Transverse colon (tissue), 4 donors: ENCODE results near the gene ARFGAP3. TPM values are rescaled to one million over a fixed set of nuclear protein-coding genes. Genes with fewer than 3 reads are reported as not detected.

Experiments used
- DNase-seq: peaks from one replicate; pipeline ENCODE4 v3.0.0-alpha.2; 2019
- H3K27ac ChIP-seq, 4 donors: fragments of 200-600 bp; sonication (generic); 2 replicates each; pipeline ENCODE4 v1.5.1; 2016 to 2018; ENCODE audit warnings: inconsistent platforms in 4 of 4
- H3K27me3 ChIP-seq: fragments of 200-600 bp; sonication (generic); 2 replicates; pipeline ENCODE4 v1.5.1; 2017; ENCODE audit warnings: inconsistent platforms
- H3K36me3 ChIP-seq, 4 donors: fragments of 200-600 bp; sonication (generic); 2 replicates each; pipeline ENCODE4 v1.5.1; 2017 to 2019; ENCODE audit warnings: inconsistent platforms in 4 of 4
- H3K4me1 ChIP-seq, 4 donors: fragments of 200-600 bp; sonication (generic); 2 replicates each; pipeline ENCODE4 v1.5.1; 2017 to 2020; ENCODE audit warnings: inconsistent platforms in 4 of 4
- H3K4me3 ChIP-seq, 4 donors: fragments of 200-600 bp; sonication (generic); 1 replicate in 1 of 4; 2 replicates in 3 of 4; pipeline versions ENCODE4 v1.5.1 to v1.6.1; 2017 to 2019; ENCODE audit warnings: inconsistent platforms in 4 of 4
- H3K9me3 ChIP-seq, 2 donors: fragments of 200-600 bp; sonication (generic); 2 replicates each; pipeline ENCODE4 v1.5.1; 2017 to 2019; ENCODE audit warnings: inconsistent platforms in 2 of 2
- EP300 ChIP-seq: sonication (generic); formaldehyde crosslinking; IDR thresholded peaks from one replicate; pipeline ENCODE4 v1.6.1; 2017; ENCODE audit warnings: antibody characterized with exemption, low read depth
- POLR2A ChIP-seq: fragments of 450-650 bp; IDR thresholded peaks from one replicate; pipeline ENCODE4 v1.6.1; 2016; ENCODE audit warnings: antibody characterized with exemption, mild to moderate bottlenecking, moderate library complexity
- POLR2AphosphoS5 ChIP-seq, 3 donors: sonication (generic); formaldehyde crosslinking; IDR thresholded peaks; one replicate each; pipeline ENCODE4 v1.6.1; 2016; ENCODE audit warnings: antibody characterized with exemption in 3 of 3
- WGBS, 2 donors: methylation state at CpG; one replicate each; pipeline ENCODE4 v1.1.5; 2018; ENCODE audit warnings: low coverage in 1 of 2; 5-methylcytosine and 5-hydroxymethylcytosine counted together
- in situ Hi-C, 4 donors: fragments of 200-750 bp; cut with MboI; loops; one replicate each; pipeline versions ENCODE4 v1.15.0 to v1.15.1; 2017; ENCODE audit warnings: low sequenced_read_pairs in 3 of 4, low pct_ligation_motif_present in 1 of 4, low pct_unique_long_range_greater_than_20kb in 1 of 4
- intact Hi-C: fragments of 100-400 bp; cut with DNase I; formaldehyde crosslinking; loops from one replicate; pipeline ENCODE4 v1.15.1; 2023; ENCODE audit warnings: low total_unique reads
- total RNA-seq, 4 donors: library from RNA; depleted of rRNA; stranded (reverse); fragments of >200 nt; gene quantifications; one replicate each; pipeline ENCODE4 v1.1.0, GENCODE V29; 2016
- TF ChIP-seq, protein P1 (sequence below), 5 experiments: fragments of 200-600 bp in 3 of 5; fragments of 450-650 bp in 2 of 5; sonication (generic) in 3 of 5; IDR thresholded peaks; 1 replicate in 2 of 5; 2 replicates in 3 of 5; pipeline ENCODE4 v1.5.1; 2016 to 2017; ENCODE audit warnings: antibody characterized with exemption in 5 of 5, inconsistent platforms in 3 of 5, mild to moderate bottlenecking in 2 of 5, moderate library complexity in 1 of 5

Gene ARFGAP3
- total RNA-seq, 4 donors from 2014 or later = 24.3 to 43.5 (median 33.3) TPM

DNA sequence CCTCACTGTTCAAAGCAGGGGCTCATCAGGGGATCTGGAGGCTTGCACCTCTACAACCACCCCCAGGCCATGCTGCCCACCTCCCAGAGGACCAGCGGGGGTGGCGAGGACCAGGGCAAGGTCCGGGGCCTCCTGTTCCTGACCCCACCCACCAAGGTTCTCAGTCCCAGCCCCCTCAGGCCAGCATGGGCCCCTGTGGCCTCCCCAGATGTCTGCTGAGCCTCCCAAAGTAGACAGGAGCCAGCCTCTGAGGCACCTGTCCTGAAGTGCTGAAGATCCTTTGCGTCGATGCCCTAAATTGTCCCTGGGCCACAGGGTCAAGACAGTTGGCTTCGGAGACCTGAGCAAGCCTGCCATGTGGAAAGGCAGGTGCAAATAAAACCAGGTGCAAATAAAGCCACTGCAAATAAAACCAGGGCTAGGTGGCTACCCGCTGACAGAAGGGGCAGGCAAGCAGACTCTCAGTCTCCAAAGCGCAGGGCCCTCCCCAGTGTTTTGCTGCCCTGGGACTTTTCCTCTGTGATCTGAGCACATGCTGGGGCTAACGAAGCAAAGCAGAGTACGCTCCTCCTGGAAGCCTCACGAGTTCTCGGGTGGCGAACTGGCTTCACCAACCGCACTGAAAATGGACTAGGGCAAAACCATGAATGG, 22.4 kb upstream of the ARFGAP3 start:
- WGBS, 2 donors = 87% methylated on average over 13 of the region's 14 CpGs; no CpG with 5 or more reads in 1 of the 2 donors
- DNase-seq = no peak
- peaks cover 0 to 87% (median 28%) of the 10 kb centered on the region in 4 donors for H3K36me3 ChIP-seq
- intact Hi-C loops = no loop called here
- TF ChIP-seq EP300 (no peak), POLR2A (no peak), POLR2AphosphoS5 (IDR thresholded peaks at IDR 0.05) (no peak)
- TF ChIP-seq, protein P1, sequence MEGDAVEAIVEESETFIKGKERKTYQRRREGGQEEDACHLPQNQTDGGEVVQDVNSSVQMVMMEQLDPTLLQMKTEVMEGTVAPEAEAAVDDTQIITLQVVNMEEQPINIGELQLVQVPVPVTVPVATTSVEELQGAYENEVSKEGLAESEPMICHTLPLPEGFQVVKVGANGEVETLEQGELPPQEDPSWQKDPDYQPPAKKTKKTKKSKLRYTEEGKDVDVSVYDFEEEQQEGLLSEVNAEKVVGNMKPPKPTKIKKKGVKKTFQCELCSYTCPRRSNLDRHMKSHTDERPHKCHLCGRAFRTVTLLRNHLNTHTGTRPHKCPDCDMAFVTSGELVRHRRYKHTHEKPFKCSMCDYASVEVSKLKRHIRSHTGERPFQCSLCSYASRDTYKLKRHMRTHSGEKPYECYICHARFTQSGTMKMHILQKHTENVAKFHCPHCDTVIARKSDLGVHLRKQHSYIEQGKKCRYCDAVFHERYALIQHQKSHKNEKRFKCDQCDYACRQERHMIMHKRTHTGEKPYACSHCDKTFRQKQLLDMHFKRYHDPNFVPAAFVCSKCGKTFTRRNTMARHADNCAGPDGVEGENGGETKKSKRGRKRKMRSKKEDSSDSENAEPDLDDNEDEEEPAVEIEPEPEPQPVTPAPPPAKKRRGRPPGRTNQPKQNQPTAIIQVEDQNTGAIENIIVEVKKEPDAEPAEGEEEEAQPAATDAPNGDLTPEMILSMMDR (IDR thresholded peaks at IDR 0.05) = no peak
- no peaks in the 10 kb centered on the region for H3K9me3 ChIP-seq
- in situ Hi-C loops = loop anchor here in 1 of 4 donors (10.0 kb wide), 1 partner anchor 155 kb away; no protein-coding TSS in a partner anchor
- peaks cover 0 to 23% (median 0%) of the 10 kb centered on the region in 4 donors for H3K4me1 ChIP-seq
- no peak overlapping the region for H3K27ac ChIP-seq
- H3K27me3 ChIP-seq = no peaks in the 10 kb centered on the region
- no peak overlapping the region for H3K4me3 ChIP-seq

DNA sequence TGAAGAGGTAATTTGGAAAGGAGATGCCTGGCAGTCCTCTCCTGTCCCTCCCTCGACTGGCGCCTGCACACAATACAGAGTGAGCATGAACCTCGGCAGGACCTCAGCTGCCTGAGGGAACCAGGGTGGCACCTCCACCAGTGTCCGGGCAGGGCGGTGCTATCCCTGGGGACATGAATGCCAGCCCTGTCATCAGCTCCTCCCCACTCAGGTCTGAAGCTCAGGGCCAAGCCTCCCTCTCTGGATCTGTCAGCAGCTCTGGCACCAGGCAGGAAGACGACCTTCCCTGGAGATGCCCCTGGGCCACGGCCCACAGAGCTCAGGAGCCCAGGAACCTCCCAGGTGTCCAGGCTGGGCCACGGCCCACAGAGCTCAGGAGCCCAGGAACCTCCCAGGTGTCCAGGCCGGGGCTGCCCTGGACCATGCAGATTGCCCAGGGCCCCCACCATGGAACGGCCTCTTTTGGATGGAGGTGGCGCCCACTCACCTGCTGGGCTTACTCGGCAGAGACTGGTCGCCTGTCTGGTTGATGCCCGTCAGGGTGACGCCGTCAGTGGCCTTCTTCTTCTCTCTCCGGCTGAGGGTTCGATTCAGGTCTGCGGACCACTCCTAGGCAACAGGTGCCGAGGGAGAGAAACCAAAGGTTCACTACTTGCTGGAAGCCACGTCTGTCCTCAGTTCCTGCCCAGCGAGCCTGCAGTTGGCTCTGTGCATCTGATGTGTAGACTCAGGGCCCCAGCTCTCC, 21.7 kb upstream of the ARFGAP3 start:
- Histone ChIP-seq H3K4me1 (peaks cover 0 to 16% (median 0%) of the 10 kb centered on the region in 4 donors), H3K27ac (no peak overlapping the region), H3K27me3 (no peaks in the 10 kb centered on the region), H3K36me3 (peaks cover 0 to 84% (median 28%) of the 10 kb centered on the region in 4 donors), H3K9me3 (no peaks in the 10 kb centered on the region), H3K4me3 (no peak overlapping the region)
- in situ Hi-C loops (no loop called here), intact Hi-C loops (no loop called here)
- no peak for DNase-seq
- no peak for TF ChIP-seq EP300
- TF ChIP-seq POLR2A = no peak
- TF ChIP-seq, protein P1 (IDR thresholded peaks at IDR 0.05) = no peak
- no peak for TF ChIP-seq POLR2AphosphoS5 (IDR thresholded peaks at IDR 0.05)
- 84 to 90% methylated on average over 3 to 20 of the region's 22 CpGs for WGBS, 2 donors

DNA sequence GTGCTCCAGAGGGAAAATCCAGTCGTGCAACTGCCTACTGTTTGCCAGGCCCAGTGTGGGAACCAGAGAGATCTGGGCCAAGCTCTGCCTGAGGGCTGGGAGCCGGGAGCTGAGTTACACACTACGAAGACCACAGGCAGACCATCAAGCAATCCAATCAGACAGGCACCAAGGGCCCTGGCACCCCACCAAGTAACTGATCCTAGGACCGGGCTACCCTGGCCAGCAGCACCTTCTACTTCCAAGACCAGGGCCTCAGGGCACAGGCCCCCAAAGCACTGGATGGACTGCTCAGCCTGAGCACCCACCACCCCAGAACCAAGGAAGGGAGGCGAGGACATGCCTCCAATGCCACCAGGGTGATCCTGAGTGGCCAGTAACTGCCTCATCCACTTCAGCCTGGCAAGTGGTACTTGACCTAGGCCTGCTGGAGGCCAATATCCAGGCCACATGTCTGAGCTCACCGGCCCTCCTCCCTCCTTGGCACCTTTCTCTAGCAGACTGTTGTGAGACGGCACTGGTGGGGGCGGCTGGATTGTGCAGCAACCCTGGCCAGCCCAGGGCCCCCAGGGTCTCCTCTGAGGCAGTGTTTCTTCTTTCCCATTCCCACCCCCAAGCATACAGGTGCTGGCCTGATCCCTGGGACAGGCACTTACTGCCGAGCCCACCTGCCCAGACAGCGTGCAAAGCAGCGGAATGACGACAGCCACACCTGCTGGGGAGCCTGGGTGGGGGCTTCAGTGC, 20.7 kb upstream of the ARFGAP3 start:
- Histone ChIP-seq H3K27ac (no peak overlapping the region), H3K36me3 (peaks cover 0 to 87% (median 30%) of the 10 kb centered on the region in 4 donors), H3K4me3 (no peak overlapping the region), H3K9me3 (no peaks in the 10 kb centered on the region), H3K4me1 (peaks cover 0 to 8% (median 0%) of the 10 kb centered on the region in 4 donors), H3K27me3 (no peaks in the 10 kb centered on the region)
- 85% methylated on average over 12 of the region's 12 CpGs; no CpG with 5 or more reads in 1 of the 2 donors for WGBS, 2 donors
- DNase-seq = no peak
- TF ChIP-seq EP300 (no peak), POLR2AphosphoS5 (IDR thresholded peaks at IDR 0.05) (no peak), POLR2A (no peak)
- intact Hi-C loops (no loop called here), in situ Hi-C loops (no loop called here)

DNA sequence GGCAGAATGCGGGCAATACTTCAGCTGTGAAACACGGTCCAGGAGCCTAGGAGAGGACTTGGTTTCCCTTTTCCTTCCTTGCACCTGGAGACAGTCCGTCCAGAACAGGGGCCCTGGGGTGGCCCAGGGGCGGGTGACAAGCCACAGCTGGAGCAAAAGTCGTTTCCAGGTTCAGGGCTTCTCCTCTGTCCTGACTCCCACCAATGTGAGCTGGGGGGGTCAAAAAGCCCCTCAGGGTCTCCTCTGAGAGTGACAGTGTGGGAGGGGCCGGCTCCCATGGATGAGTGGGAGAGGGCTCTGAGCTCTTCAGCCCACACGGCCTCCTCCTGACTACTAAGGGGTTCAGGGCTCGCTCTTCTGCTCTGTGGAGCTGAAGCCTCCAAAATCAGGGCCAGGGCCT, 20.1 kb upstream of the ARFGAP3 start:
- intact Hi-C loops = no loop called here

More for the DNA sequence above, 20.1 kb upstream of the ARFGAP3 start:
- in situ Hi-C loops = no loop called here
- no peaks in the 10 kb centered on the region for H3K27me3 ChIP-seq
- H3K27ac ChIP-seq = no peak overlapping the region
- no peaks in the 10 kb centered on the region for H3K9me3 ChIP-seq
- H3K36me3 ChIP-seq = peaks cover 0 to 87% (median 33%) of the 10 kb centered on the region in 4 donors
- TF ChIP-seq POLR2A = no peak
- no peak for TF ChIP-seq POLR2AphosphoS5 (IDR thresholded peaks at IDR 0.05)
- no peak for DNase-seq
- WGBS, 2 donors = 80% methylated on average over 8 of the region's 8 CpGs; no CpG with 5 or more reads in 1 of the 2 donors
- no peak overlapping the region for H3K4me3 ChIP-seq
- H3K4me1 ChIP-seq = peaks cover 0 to 2% (median 0%) of the 10 kb centered on the region in 4 donors
